SIG-M5 treated with dmso at 0.1 percent for 504 hours (cell line): ENCODE measurements around the gene TBXAS1.

Experiments
- DNase-seq: peaks from one replicate; lab custom pipeline; 2025; ENCODE audit not compliant: unreplicated experiment; lab: John Stamatoyannopoulos, UW

Gene TBXAS1

DNA sequence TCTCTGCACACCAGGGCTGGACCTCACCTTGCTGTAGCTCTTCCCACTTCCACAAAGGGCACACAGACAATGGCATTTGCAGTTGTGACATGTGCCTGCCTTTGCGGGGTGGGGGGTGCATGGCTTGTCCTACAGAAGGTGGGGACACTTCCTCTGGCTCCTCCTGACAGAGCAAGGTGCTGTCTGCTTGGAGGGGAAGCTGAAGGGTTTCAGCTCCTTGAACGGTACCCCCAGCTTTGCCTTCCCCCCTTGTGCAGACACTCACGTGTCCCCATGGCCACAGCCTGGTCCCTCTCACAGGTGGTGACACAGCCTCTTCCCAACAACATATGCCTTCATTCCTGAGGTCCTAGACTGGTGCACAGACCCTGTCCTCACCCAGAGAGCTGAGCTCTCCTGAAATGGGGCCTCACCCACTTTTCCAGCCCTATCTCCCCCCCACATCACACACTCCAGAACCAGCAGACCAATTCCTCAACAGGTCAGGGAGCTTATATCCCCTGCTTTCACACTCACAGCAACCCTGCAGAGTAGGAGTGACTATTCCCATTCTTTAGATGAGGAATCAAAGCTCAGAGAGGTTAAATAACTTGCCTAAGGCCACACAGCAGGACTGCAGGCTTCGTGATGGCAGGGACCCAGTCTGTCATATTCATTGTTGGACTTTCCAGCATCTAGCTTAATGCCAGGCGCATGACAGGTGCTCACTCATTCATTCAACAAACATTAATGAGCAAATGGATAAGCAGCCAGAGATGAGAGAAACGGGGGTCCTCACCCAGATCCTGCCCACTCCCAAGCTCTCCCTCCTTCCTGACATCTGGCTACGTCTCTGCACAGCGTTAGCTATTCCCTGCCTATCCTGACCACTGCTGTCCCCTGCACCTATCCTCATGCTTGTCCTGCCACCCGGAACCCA, 189.3 kb downstream of the TBXAS1 start:
- DNase-seq: no peak

GRCh38 chr7:140019172-140019571, 190.1 kb downstream of the TBXAS1 start:
- DNase-seq: no peak

GRCh38 chr7:140019606-140020005, 190.5 kb downstream of the TBXAS1 start:
- DNase-seq: no peak

- no peak for DNase-seq
Measured at GRCh38 chr7:140021603-140022002, 192.5 kb downstream of the TBXAS1 start.

DNA sequence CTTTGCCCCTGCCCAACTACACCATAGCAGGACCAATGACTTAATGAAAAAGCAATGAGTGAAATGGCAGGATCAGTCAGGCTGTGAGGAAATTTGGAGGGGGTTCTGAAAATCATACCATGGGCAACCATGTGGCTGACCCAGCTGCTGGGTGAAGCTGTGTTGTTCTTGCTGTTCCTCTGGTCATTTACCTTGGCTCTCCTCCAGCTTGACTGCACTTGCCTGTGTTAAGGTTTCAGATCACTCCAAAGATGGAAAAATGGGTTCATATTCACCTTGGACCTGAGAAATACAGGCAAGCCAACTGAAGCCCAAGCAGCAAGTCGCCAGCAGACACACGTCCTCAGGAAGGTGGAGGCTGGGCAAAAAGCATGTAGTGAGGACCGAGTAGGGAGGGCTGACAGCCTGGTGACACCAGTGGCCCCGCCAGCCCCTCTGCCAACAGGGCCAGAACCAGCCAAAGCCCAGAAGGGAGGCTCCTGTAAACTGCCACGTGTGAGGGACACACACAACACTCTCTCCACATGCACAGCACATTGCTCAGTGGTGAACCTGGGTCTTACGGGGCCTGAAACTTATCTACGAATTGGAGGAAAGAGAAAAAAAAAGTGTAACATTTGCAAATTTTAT, 193.6 kb downstream of the TBXAS1 start:
- DNase-seq: no peak

DNA sequence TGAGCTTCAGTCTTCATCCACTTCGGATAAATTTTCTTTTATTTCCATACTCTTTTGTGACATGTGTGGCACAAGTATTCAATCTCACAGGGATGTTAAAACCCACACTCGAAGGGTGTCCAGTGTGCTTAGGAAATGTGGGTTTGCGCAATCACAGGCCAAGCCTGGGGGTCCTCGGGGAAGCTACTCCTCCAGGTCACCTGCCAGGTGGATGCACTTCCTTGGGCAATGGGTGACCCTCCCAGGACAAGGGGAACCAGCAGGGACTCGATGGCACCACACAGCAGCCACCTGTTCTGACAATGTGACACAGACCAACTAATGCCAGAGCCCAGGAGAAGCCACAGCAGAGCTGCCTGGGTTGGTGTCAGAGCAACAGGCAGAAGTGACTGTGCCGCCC, 194.7 kb downstream of the TBXAS1 start:
- no peak for DNase-seq

DNA sequence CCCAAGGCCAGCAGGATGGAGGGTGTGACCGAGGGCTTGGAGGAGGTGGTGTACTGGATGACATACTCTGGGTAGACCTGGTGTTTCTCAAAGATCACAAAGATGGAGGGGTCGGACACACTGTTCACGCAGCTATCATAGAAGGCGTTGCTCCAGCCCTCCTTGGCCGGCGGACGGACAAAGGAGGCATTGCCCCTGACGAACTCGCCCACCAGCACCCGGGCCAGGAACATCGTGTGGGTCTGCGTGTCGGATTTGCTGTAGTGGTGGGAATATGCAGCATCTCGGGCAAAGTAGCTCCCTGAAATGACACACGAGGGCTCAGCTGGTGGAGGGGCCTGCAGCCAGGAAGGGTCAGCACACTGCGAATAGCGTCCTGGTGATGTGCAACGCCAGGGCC, 195.5 kb downstream of the TBXAS1 start:
- no peak for DNase-seq

DNA sequence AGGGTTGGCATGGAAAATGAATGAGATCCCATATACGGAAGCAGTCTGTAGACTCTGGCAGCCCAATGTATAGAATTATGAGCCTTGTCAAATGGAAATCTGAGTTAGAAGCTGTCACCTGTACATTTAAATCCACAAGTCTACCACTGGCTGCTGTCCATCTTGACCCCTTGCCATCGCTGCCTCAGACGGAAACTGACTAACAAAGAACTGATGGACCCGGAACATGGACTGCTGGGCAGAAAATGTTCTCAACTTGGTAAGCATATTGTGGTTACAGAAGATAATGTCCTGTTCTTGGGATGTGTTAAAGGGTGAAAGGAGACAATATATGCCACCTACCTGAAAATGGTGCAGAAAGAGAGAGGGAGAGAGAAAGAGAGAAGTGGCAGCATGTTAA, 196.2 kb downstream of the TBXAS1 start:
- DNase-seq: no peak

GRCh38 chr7:140025814-140026433, 196.9 kb downstream of the TBXAS1 start:
- DNase-seq: no peak

DNA sequence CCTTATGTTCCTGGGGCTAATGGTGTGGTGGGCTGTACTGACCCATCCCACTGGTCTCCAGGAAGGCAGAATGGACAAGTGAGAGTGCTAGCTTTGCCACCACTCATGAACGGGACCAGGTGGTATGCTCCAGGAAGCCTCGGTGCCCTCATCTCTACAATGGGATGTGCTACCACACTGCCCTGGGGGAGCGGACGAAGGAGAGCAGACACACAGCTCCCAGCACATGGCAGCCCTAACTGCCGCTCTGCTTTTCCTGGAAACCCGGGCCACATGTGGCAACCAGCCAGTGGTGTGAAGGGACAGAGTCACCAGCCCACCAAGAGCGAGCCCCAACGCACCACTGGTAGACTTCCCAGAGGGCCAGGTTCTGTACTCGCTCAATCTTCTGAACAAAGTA, 197.9 kb downstream of the TBXAS1 start:
- DNase-seq: no peak

DNA sequence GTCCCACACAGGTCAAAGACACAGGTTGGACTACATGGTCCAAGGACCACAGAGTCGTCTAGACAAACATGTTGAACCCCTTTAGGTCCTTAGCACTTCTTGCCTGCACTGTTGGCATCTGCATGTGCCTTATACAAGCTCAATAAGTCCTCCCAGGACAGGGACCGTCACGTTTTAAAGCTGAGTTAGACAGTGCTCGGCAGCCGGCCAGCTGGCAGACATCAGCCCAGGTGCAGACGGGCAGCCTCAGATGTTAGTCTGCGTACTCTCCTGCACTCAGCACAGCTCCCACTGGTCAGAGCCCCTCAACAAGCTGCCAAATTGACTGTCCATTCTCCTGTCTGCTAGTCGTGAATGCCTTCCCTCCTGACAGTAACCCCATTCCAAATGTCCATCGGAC, 198.8 kb downstream of the TBXAS1 start:
- no peak for DNase-seq

GRCh38 chr7:140028311-140028710, 199.2 kb downstream of the TBXAS1 start:
- DNase-seq: no peak

GRCh38 chr7:140029072-140029471, 200.0 kb downstream of the TBXAS1 start:
- DNase-seq: no peak

DNA sequence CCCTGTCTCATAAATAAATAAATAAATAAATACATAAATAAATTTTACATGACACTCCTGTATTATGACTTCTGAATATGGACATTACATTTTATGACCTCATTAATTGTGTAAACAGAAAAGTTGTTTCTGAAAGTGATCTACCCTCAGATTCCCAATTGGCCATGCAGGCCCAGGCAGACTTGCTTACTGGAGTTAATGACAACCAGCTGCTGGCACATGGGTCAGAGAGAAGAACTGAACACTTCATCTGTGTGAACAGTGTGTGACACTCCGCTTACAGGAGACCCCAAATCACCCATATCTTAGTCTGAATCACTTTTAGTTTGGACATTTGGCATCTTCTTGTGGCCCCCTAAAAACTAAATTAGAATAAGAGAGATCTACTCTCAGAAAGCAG, 202.3 kb downstream of the TBXAS1 start:
- DNase-seq: no peak

GRCh38 chr7:140033036-140033435, 204.0 kb downstream of the TBXAS1 start:
- DNase-seq: no peak

DNA sequence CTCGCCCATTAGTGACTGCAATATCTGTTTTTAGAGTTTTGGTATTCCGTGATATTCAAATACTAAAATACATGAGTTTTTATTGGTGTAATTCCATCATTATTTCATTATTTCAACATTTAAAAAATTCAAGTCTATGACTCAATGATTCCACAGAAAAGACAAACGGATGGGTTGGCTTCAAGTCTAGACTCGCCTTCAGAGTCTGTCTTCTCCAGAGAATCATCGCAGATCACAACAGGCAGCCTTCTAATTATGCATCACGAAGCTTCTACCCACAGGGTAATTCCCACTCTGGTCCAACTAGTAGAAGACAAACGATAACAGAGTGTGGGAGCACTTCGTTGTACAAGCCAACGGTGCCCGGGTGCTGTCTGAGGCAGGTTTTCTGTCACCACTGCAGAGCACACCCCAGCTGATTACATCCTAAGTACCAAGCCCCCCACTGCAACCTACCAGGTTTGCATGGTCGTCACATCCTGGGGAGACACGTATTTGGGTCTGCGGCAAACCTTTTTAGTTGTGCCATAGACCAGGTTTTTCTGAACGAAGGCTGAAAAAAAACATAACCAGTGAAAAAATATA, 204.8 kb downstream of the TBXAS1 start:
- DNase-seq: no peak

GRCh38 chr7:140034421-140034820, 205.4 kb downstream of the TBXAS1 start:
- no peak for DNase-seq

- no peak for DNase-seq
Measured at GRCh38 chr7:140035400-140036223, 206.5 kb downstream of the TBXAS1 start.

DNA sequence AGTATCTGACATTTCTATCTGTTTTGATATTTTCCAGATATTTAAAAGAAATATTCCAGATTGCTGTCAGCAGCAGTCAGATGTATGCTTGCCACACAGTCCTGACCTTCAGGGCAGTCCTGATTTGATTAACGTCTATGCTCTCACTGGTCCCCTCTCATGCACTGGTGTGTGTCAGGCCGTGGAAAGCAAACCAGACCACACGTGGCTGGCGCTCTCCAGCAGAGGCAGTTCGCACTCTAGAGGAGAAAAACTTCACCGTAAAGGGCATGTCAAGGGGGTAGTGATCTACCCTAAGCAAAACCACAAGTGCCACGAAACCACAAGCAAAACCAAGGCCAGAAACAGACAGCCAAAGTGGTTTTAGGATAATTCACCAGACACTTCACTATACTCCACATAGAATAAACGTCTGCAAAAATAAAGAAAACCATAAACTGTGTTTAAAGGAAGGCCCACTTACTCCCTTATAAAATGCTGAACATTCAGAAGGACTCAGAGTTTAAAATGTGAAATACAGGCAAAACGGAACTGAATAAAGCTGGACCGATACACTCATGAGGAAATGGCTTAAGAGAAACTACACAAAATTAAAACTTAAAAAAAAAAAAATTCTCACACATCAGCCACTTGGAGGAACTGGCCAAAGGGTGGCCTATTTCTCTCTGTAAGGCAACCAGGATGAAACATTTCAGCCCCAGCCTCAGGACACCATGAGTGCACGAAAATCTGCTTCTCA, 207.3 kb downstream of the TBXAS1 start:
- DNase-seq: no peak

GRCh38 chr7:140039066-140039465, 210.0 kb downstream of the TBXAS1 start:
- no peak for DNase-seq
